ENCODE data around the gene CD72.
"Not testable (repeated sequence)": the region's sequence is repeated elsewhere in the genome, so short reads cannot be mapped to it uniquely, and the experiment has no call there.

DNA sequence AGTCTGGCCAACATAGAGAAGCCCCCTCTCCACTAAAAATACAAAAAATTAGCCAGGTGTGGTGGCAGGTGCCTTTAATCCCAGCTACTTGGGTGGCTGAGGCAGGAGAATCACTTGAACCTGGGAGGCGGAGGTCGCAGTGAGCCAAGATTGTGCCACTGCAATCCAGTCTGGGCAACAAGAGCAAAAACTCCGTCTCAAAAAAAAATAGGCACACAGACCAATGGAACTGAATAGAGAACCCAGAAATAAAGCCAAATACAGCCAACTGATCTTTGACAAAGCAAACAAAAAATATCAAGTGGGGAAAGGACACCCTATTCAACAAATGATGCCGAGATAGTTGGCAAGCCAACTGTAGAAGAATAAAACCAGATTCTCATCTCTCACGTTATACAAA is 29.7 kb downstream of the CD72 start:
- TF ChIP-seq, protein P1, sequence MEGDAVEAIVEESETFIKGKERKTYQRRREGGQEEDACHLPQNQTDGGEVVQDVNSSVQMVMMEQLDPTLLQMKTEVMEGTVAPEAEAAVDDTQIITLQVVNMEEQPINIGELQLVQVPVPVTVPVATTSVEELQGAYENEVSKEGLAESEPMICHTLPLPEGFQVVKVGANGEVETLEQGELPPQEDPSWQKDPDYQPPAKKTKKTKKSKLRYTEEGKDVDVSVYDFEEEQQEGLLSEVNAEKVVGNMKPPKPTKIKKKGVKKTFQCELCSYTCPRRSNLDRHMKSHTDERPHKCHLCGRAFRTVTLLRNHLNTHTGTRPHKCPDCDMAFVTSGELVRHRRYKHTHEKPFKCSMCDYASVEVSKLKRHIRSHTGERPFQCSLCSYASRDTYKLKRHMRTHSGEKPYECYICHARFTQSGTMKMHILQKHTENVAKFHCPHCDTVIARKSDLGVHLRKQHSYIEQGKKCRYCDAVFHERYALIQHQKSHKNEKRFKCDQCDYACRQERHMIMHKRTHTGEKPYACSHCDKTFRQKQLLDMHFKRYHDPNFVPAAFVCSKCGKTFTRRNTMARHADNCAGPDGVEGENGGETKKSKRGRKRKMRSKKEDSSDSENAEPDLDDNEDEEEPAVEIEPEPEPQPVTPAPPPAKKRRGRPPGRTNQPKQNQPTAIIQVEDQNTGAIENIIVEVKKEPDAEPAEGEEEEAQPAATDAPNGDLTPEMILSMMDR (IDR thresholded peaks at IDR 0.05) = not testable (repeated sequence)
- not testable (repeated sequence) for TF ChIP-seq EZH2phosphoT487, EZH2 (IDR thresholded peaks at IDR 0.05)

Measured in neural progenitor cell (in vitro differentiated cells).